HG02840 (cell line): ENCODE data around the gene CD47.

ENCODE experiments used
- ATAC-seq: cut with Tn5 transposase; IDR thresholded peaks from one replicate; pipeline ENCODE4 v1.9.1; 2021; ENCODE audit warnings: mild to moderate bottlenecking, moderate library complexity, moderate number of reproducible peaks; ENCODE audit not compliant: unreplicated experiment, low FRiP score

CD47 gene

DNA sequence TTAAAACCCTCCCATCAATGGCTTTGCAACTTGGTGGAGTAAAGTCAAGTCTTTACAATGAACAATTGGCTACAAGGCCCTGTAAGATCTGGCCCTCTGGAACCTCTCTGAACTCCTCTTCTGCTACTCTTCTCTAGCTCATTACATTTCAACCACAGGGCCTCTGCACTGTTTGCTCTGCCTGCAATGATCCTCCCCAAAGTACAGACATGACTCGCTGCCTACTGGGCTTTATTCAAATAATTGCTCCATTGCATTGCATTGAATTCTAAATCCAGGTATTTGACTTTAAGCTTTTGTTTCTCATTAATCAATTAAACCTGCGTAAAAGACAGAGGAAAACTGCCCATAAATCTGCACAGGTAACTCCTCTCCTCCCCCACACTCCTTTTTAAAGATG is 96.7 kb downstream of the CD47 start:
- no peak for ATAC-seq

- ATAC-seq = no peak
These were observed 97.1 kb downstream of the CD47 start for GRCh38 chr3:107993771-107994170.
